WTC11 (cell line): ENCODE results near the gene PCAT6. TPM values are rescaled to one million over a fixed set of nuclear protein-coding genes. Genes with fewer than 3 reads are reported as not detected.

ENCODE experiments used
- ATAC-seq: fragments of 200-7000 bp; cut with Tn5 transposase; 2 replicates; pipeline ENCODE4 v1.10.0; 2021; ENCODE audit warnings: mild to moderate bottlenecking, moderate library complexity
- CTCF ChIA-PET: fragments of 300-600 bp; sonication (Branson Sonifier 250); formaldehyde crosslinking; loops from one replicate; lab custom pipeline; 2021; ENCODE audit warnings: antibody characterized with exemption; lab: Charles Lee
- POLR2A ChIA-PET: fragments of 350-600 bp; sonication (Branson Sonifier 250); formaldehyde crosslinking; loops from one replicate; lab custom pipeline; 2021; ENCODE audit warnings: antibody characterized with exemption; lab: Charles Lee
- DNase-seq: peaks from one replicate; pipeline ENCODE4 v3.0.0; 2021; ENCODE audit warnings: low spot score
- H3K27ac Mint-ChIP-seq: 2 replicates; pipeline ENCODE4 v1.8.0; 2021; ENCODE audit warnings: mixed read lengths
- H3K27me3 Mint-ChIP-seq: 2 replicates; pipeline ENCODE4 v1.8.0; 2021; ENCODE audit warnings: low read depth, mild to moderate bottlenecking, moderate library complexity, mixed read lengths
- H3K36me3 Mint-ChIP-seq: 2 replicates; pipeline ENCODE4 v1.8.0; 2021; ENCODE audit warnings: mixed read lengths
- H3K4me1 Mint-ChIP-seq: 2 replicates; pipeline ENCODE4 v1.8.0; 2022; ENCODE audit warnings: mixed read lengths
- H3K4me3 Mint-ChIP-seq: 2 replicates; pipeline ENCODE4 v1.8.0; 2021; ENCODE audit warnings: mild to moderate bottlenecking, moderate library complexity, mixed read lengths
- H3K9me3 Mint-ChIP-seq: 2 replicates; pipeline ENCODE4 v1.8.0; 2021; ENCODE audit warnings: mixed read lengths
- CBFB ChIP-seq: sonication (generic); formaldehyde crosslinking; IDR thresholded peaks from 2 replicates; pipeline ENCODE4 v1.8.1; 2022; ENCODE audit warnings: mild to moderate bottlenecking, low read depth, missing genetic modification reagents
- ELF4 ChIP-seq: sonication (generic); formaldehyde crosslinking; IDR thresholded peaks from 2 replicates; pipeline ENCODE4 v1.8.1; 2022; ENCODE audit warnings: low read depth, mild to moderate bottlenecking, moderate library complexity, missing genetic modification reagents
- EMX1 ChIP-seq: fragments of 250-450 bp; sonication (Bioruptor Pico); IDR thresholded peaks from 2 replicates; pipeline ENCODE4 v1.8.0; 2021; ENCODE audit warnings: mild to moderate bottlenecking
- FOXJ3 ChIP-seq: sonication (generic); formaldehyde crosslinking; IDR thresholded peaks from 2 replicates; pipeline ENCODE4 v1.9.0; 2021; ENCODE audit warnings: missing genetic modification reagents, mild to moderate bottlenecking, borderline replicate concordance
- IRF2 ChIP-seq: sonication (generic); formaldehyde crosslinking; IDR thresholded peaks from 2 replicates; pipeline ENCODE4 v1.8.0; 2022; ENCODE audit warnings: low read depth, missing genetic modification reagents, borderline replicate concordance
- KAT7 ChIP-seq: sonication (generic); formaldehyde crosslinking; IDR thresholded peaks from 2 replicates; pipeline ENCODE4 v1.8.1; 2023; ENCODE audit warnings: missing genetic modification reagents, mild to moderate bottlenecking, borderline replicate concordance
- MXD4 ChIP-seq: fragments of 250-450 bp; sonication (Bioruptor Pico); IDR thresholded peaks from 2 replicates; pipeline ENCODE4 v1.8.0; 2021; ENCODE audit warnings: mild to moderate bottlenecking, moderate library complexity, borderline replicate concordance
- NR1H2 ChIP-seq: sonication (generic); formaldehyde crosslinking; IDR thresholded peaks from 2 replicates; pipeline ENCODE4 v1.9.0; 2021; ENCODE audit warnings: mild to moderate bottlenecking, moderate library complexity, missing genetic modification reagents
- OVOL2 ChIP-seq: fragments of 250-450 bp; sonication (Bioruptor Pico); IDR thresholded peaks from 2 replicates; pipeline ENCODE4 v1.9.0; 2021; ENCODE audit warnings: mild to moderate bottlenecking, borderline replicate concordance
- RORB ChIP-seq: fragments of 250-450 bp; sonication (Bioruptor Pico); IDR thresholded peaks from 2 replicates; pipeline ENCODE4 v1.9.0; 2021; ENCODE audit warnings: mild to moderate bottlenecking
- TCF7 ChIP-seq: sonication (generic); formaldehyde crosslinking; IDR thresholded peaks from 2 replicates; pipeline ENCODE4 v1.8.0; 2022; ENCODE audit warnings: mild to moderate bottlenecking, low read depth, missing genetic modification reagents, moderate library complexity
- ZNF219 ChIP-seq: sonication (generic); formaldehyde crosslinking; IDR thresholded peaks from 2 replicates; pipeline ENCODE4 v1.8.0; 2023; ENCODE audit warnings: missing genetic modification reagents, mild to moderate bottlenecking, borderline replicate concordance
- ZNF263 ChIP-seq: sonication (generic); formaldehyde crosslinking; IDR thresholded peaks from 2 replicates; pipeline ENCODE4 v1.8.1; 2022; ENCODE audit warnings: low read depth, mild to moderate bottlenecking, moderate library complexity, missing genetic modification reagents
- ZNF416 ChIP-seq: fragments of 250-450 bp; sonication (Bioruptor Pico); IDR thresholded peaks from 2 replicates; pipeline ENCODE4 v1.9.0; 2021; ENCODE audit warnings: mild to moderate bottlenecking, inconsistent platforms
- total RNA-seq: library from RNA; stranded (reverse); gene quantifications from 3 replicates; pipeline ENCODE4 v1.2.3, GENCODE V29; 2021
- TF ChIP-seq, protein P1 (sequence below): fragments of 250-450 bp; sonication (Bioruptor Pico); IDR thresholded peaks from 2 replicates; pipeline ENCODE4 v1.9.0; 2021; ENCODE audit warnings: mild to moderate bottlenecking, borderline replicate concordance
- TF ChIP-seq, protein P2 (sequence below): fragments of 250-450 bp; sonication (Bioruptor Pico); IDR thresholded peaks from 2 replicates; pipeline ENCODE4 v1.9.0; 2021; ENCODE audit warnings: mild to moderate bottlenecking
- TF ChIP-seq, protein P3 (sequence below): sonication (generic); formaldehyde crosslinking; IDR thresholded peaks from 2 replicates; pipeline ENCODE4 v1.8.1; 2022; ENCODE audit warnings: mild to moderate bottlenecking, moderate library complexity, missing genetic modification reagents
- TF ChIP-seq, protein P4 (sequence below): sonication (generic); formaldehyde crosslinking; IDR thresholded peaks from 2 replicates; pipeline ENCODE4 v1.8.1; 2023; ENCODE audit warnings: mild to moderate bottlenecking, missing genetic modification reagents, borderline replicate concordance
- TF ChIP-seq, protein P5 (sequence below): sonication (generic); formaldehyde crosslinking; IDR thresholded peaks from 2 replicates; pipeline ENCODE4 v1.8.1; 2023; ENCODE audit warnings: mild to moderate bottlenecking, moderate library complexity, missing genetic modification reagents
- TF ChIP-seq, protein P6 (sequence below): fragments of 250-450 bp; sonication (Bioruptor Pico); IDR thresholded peaks from 2 replicates; pipeline ENCODE4 v1.9.0; 2021; ENCODE audit warnings: moderate library complexity, mild to moderate bottlenecking, inconsistent platforms, borderline replicate concordance

The PCAT6 gene
- total RNA-seq, 1 experiment from 2014 or later: 11.7 TPM

DNA sequence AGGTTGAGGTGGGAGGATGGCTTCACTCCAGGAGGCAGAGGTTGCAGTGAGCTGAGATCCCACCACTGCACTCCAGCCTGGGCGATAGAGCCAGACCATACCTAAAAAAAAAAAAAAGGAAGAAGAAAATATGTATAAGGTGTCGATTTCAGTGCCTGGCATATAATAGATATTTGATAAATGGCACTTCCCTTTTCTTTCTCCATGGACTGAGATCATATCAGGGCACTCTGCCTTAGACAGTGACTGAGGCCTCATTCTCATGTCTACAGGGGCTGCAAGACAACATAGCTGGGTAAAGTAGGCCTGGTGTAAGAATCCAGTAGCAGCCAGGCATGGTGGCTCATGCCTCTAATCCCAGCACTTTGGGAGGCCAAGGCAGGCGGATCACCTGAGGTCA is 21.2 kb downstream of the PCAT6 start (continued):
- TF ChIP-seq, protein P1, sequence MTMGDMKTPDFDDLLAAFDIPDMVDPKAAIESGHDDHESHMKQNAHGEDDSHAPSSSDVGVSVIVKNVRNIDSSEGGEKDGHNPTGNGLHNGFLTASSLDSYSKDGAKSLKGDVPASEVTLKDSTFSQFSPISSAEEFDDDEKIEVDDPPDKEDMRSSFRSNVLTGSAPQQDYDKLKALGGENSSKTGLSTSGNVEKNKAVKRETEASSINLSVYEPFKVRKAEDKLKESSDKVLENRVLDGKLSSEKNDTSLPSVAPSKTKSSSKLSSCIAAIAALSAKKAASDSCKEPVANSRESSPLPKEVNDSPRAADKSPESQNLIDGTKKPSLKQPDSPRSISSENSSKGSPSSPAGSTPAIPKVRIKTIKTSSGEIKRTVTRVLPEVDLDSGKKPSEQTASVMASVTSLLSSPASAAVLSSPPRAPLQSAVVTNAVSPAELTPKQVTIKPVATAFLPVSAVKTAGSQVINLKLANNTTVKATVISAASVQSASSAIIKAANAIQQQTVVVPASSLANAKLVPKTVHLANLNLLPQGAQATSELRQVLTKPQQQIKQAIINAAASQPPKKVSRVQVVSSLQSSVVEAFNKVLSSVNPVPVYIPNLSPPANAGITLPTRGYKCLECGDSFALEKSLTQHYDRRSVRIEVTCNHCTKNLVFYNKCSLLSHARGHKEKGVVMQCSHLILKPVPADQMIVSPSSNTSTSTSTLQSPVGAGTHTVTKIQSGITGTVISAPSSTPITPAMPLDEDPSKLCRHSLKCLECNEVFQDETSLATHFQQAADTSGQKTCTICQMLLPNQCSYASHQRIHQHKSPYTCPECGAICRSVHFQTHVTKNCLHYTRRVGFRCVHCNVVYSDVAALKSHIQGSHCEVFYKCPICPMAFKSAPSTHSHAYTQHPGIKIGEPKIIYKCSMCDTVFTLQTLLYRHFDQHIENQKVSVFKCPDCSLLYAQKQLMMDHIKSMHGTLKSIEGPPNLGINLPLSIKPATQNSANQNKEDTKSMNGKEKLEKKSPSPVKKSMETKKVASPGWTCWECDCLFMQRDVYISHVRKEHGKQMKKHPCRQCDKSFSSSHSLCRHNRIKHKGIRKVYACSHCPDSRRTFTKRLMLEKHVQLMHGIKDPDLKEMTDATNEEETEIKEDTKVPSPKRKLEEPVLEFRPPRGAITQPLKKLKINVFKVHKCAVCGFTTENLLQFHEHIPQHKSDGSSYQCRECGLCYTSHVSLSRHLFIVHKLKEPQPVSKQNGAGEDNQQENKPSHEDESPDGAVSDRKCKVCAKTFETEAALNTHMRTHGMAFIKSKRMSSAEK: no peak
- no peak for TF ChIP-seq ZNF263 (CRISPR knock-in tag)
- no peak for TF ChIP-seq IRF2 (CRISPR knock-in tag)
- TF ChIP-seq, protein P2, sequence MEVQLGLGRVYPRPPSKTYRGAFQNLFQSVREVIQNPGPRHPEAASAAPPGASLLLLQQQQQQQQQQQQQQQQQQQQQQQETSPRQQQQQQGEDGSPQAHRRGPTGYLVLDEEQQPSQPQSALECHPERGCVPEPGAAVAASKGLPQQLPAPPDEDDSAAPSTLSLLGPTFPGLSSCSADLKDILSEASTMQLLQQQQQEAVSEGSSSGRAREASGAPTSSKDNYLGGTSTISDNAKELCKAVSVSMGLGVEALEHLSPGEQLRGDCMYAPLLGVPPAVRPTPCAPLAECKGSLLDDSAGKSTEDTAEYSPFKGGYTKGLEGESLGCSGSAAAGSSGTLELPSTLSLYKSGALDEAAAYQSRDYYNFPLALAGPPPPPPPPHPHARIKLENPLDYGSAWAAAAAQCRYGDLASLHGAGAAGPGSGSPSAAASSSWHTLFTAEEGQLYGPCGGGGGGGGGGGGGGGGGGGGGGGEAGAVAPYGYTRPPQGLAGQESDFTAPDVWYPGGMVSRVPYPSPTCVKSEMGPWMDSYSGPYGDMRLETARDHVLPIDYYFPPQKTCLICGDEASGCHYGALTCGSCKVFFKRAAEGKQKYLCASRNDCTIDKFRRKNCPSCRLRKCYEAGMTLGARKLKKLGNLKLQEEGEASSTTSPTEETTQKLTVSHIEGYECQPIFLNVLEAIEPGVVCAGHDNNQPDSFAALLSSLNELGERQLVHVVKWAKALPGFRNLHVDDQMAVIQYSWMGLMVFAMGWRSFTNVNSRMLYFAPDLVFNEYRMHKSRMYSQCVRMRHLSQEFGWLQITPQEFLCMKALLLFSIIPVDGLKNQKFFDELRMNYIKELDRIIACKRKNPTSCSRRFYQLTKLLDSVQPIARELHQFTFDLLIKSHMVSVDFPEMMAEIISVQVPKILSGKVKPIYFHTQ (CRISPR knock-in tag): no peak
- TF ChIP-seq CBFB (CRISPR knock-in tag): no peak
- TF ChIP-seq, protein P3, sequence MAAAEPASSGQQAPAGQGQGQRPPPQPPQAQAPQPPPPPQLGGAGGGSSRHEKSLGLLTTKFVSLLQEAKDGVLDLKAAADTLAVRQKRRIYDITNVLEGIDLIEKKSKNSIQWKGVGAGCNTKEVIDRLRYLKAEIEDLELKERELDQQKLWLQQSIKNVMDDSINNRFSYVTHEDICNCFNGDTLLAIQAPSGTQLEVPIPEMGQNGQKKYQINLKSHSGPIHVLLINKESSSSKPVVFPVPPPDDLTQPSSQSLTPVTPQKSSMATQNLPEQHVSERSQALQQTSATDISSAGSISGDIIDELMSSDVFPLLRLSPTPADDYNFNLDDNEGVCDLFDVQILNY: no peak
- no peak for TF ChIP-seq ELF4 (CRISPR knock-in tag)
- no peak for TF ChIP-seq RORB (CRISPR knock-in tag)
- TF ChIP-seq, all 79 proteins: peak for 0

DNA sequence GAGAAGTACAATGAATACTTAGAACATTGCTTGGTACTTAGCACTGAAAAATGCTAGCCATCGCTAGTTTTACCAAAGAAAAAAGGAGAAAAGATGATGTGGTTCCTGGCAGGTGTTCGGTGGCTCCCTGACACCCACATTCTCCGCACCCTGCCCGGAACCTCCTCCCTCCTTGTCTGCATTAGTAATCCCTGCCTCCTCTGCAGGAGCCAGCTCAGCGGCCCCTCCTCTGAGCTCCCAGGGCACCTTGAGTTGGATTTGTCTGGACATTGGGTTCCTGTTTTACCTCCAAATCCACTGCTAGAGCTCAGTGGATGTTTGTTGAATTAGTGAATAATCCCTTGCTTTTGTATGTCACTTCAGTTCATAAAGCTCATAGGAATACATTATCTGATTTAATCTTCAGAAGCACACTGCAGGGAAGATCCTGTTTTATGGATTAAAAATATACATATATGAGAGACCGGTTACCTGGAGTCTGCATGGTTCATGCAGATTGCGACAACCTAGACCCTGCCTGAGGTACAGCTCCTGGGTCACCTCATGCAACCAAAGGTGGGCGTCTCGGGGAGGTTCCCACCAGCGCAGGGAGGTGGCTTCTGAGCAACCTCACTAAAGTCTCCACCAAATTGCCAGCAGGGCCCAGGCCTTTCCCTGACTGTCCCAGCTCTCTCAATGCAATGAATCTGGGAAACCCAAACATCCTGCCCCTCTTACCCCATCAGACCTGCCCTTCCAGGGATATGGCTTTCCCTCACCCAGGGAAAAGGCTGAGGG is 24.2 kb downstream of the PCAT6 start:
- H3K9me3 Mint-ChIP-seq: no peaks in the 10 kb centered on the region
- ATAC-seq (peak; percentile 29), DNase-seq (no peak)
- CTCF ChIA-PET: interaction anchor here (0.9 to 1.2 kb wide), 3 partner anchors 115 to 1596 kb away, joined by 4 read pairs; partner anchors contain the start of gene CYB5R1
- peaks cover 25% of the 10 kb centered on the region for H3K4me1 Mint-ChIP-seq
- H3K36me3 Mint-ChIP-seq: no peaks in the 10 kb centered on the region
- no peak overlapping the region; the same call in 1 of the 2 replicates for H3K27ac Mint-ChIP-seq
- POLR2A ChIA-PET: interaction anchor here (1.1 to 1.4 kb wide), 2 partner anchors 20 to 27 kb away, joined by 3 read pairs; partner anchors contain the start of gene KDM5B
- no peak overlapping the region for H3K4me3 Mint-ChIP-seq
- no peaks in the 10 kb centered on the region for H3K27me3 Mint-ChIP-seq
- TF ChIP-seq, protein P4, sequence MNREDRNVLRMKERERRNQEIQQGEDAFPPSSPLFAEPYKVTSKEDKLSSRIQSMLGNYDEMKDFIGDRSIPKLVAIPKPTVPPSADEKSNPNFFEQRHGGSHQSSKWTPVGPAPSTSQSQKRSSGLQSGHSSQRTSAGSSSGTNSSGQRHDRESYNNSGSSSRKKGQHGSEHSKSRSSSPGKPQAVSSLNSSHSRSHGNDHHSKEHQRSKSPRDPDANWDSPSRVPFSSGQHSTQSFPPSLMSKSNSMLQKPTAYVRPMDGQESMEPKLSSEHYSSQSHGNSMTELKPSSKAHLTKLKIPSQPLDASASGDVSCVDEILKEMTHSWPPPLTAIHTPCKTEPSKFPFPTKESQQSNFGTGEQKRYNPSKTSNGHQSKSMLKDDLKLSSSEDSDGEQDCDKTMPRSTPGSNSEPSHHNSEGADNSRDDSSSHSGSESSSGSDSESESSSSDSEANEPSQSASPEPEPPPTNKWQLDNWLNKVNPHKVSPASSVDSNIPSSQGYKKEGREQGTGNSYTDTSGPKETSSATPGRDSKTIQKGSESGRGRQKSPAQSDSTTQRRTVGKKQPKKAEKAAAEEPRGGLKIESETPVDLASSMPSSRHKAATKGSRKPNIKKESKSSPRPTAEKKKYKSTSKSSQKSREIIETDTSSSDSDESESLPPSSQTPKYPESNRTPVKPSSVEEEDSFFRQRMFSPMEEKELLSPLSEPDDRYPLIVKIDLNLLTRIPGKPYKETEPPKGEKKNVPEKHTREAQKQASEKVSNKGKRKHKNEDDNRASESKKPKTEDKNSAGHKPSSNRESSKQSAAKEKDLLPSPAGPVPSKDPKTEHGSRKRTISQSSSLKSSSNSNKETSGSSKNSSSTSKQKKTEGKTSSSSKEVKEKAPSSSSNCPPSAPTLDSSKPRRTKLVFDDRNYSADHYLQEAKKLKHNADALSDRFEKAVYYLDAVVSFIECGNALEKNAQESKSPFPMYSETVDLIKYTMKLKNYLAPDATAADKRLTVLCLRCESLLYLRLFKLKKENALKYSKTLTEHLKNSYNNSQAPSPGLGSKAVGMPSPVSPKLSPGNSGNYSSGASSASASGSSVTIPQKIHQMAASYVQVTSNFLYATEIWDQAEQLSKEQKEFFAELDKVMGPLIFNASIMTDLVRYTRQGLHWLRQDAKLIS: no peak
- TF ChIP-seq OVOL2 (CRISPR knock-in tag): no peak
- no peak for TF ChIP-seq TCF7
- TF ChIP-seq, protein P5, sequence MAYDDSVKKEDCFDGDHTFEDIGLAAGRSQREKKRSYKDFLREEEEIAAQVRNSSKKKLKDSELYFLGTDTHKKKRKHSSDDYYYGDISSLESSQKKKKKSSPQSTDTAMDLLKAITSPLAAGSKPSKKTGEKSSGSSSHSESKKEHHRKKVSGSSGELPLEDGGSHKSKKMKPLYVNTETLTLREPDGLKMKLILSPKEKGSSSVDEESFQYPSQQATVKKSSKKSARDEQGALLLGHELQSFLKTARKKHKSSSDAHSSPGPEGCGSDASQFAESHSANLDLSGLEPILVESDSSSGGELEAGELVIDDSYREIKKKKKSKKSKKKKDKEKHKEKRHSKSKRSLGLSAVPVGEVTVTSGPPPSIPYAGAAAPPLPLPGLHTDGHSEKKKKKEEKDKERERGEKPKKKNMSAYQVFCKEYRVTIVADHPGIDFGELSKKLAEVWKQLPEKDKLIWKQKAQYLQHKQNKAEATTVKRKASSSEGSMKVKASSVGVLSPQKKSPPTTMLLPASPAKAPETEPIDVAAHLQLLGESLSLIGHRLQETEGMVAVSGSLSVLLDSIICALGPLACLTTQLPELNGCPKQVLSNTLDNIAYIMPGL (CRISPR knock-in tag): no peak
- TF ChIP-seq FOXJ3 (CRISPR knock-in tag): no peak
- TF ChIP-seq NR1H2 (CRISPR knock-in tag): no peak
- no peak for TF ChIP-seq EMX1 (CRISPR knock-in tag)
- no peak for TF ChIP-seq KAT7 (CRISPR knock-in tag)
- TF ChIP-seq, protein P6, sequence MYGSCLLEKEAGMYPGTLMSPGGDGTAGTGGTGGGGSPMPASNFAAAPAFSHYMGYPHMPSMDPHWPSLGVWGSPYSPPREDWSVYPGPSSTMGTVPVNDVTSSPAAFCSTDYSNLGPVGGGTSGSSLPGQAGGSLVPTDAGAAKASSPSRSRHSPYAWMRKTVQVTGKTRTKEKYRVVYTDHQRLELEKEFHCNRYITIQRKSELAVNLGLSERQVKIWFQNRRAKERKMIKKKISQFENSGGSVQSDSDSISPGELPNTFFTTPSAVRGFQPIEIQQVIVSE (CRISPR knock-in tag): no peak
- TF ChIP-seq ZNF416 (CRISPR knock-in tag): no peak
- TF ChIP-seq MXD4 (CRISPR knock-in tag): no peak
- TF ChIP-seq ZNF219 (CRISPR knock-in tag): no peak
